NCI-H226 (cell line): Measurements from ENCODE around the gene RPUSD1.
A peak's percentile ranks its signal among the peaks of the same experiment; 100 is the strongest.
"Not testable (repeated sequence)": the region's sequence is repeated elsewhere in the genome, so short reads cannot be mapped to it uniquely, and the experiment has no call there.

Source experiments
- DNase-seq: peaks from one replicate; pipeline ENCODE4 v3.0.0-alpha.2; 2015

The RPUSD1 gene

DNA sequence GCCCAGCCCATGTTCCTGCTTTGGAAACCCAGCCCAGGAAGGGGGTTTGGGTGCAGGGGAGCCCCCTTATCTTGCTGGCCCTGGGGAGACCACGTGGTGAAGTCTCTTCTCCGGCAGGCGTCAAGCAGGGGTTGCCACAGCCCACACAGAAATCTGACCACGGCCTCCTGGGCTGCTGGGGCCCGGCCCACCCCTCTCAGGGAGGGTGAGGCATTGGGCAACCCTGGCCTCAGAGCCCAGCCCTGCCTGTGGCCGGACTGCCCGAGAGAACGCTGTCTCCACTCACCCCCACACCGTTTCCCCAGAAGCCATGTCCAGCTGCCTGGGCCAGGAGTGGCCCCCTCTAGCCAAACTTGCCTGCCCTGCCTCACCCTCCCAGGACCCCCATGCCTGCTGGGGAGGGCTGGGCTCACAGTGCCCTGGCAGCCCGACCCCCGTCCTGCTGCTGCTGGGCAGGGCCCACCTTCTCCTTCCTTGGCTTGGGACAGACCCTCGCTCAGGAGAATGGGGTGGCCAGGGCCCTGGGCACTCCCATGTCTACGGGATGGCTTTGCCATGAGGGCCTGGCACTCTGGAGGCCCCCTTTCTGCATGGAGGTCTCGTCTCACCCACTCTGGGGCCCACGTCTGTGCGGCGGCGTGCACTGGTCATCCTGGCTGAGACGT is 6.7 kb downstream of the RPUSD1 start:
- peak; percentile 48 for DNase-seq

- DNase-seq = no peak
Measured at GRCh38 chr16:780296-780695, 7.9 kb downstream of the RPUSD1 start.

GRCh38 chr16:779561-779960 is 8.6 kb downstream of the RPUSD1 start:
- no peak for DNase-seq

- no peak for DNase-seq
Measured at GRCh38 chr16:778909-779527, 9.2 kb downstream of the RPUSD1 start.

DNA sequence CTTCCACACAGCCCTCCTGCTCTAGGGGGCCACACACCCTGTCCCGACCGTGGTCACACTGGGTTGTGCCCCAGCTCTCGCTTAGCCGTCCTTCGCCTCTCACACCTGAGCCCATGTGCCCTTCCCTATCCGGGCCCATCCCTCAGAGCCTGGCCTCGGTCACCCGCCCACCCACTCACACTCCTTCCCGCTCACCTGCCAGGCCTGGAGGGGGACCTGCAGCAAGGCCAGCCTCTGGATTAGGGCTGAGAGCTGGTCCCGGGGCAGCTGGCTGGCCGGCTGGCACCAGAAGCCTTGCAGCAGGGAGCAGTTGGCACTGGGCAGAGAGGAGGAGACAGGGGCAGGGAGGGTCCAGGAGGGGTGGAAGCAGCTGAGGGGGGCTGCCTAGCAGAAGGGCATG is 9.7 kb downstream of the RPUSD1 start:
- no peak for DNase-seq

- peak; percentile 58 for DNase-seq
Measured at GRCh38 chr16:777826-778225, 10.4 kb downstream of the RPUSD1 start.

DNA sequence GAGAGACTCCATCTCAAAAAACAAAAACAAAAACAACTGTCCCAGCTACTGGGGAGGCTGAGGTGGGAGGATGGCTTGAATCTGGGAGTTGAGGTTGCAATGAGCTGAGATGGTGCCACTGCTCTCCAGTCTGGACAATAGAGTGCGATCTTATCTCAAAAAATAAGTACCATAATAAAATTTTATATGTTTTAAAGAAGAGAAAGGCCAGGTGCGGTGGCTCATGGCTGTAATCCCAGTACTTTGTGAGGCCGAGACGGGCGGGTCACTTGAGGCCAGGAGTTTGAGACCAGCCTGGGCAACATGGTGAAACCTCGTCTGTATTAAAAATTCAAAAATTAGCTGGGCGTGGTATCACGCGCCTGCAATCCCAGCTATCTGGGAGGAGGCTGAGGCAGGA is 11.4 kb downstream of the RPUSD1 start:
- DNase-seq = no peak

DNA sequence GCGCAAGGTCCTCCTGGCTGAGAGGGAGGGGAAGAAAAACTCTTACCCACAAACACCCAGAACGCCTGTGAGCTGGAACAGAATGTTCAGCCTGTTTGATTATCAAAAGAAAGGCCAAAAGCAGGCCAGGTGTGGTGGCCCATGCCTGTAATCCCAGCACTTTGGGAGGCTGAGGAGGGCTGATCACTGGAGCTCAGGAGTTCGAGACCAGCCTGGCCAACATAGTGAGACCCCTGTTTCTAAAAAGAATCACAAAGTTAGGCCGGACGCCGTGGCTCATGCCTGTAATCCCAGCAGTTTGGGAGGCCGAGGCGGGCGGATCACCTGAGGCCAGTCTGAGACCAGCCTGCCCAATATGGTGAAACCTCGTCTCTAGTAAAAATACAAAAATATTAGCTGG is 11.9 kb downstream of the RPUSD1 start:
- DNase-seq = not testable (repeated sequence)

GRCh38 chr16:775236-775796 is 12.9 kb downstream of the RPUSD1 start:
- DNase-seq = no peak

DNA sequence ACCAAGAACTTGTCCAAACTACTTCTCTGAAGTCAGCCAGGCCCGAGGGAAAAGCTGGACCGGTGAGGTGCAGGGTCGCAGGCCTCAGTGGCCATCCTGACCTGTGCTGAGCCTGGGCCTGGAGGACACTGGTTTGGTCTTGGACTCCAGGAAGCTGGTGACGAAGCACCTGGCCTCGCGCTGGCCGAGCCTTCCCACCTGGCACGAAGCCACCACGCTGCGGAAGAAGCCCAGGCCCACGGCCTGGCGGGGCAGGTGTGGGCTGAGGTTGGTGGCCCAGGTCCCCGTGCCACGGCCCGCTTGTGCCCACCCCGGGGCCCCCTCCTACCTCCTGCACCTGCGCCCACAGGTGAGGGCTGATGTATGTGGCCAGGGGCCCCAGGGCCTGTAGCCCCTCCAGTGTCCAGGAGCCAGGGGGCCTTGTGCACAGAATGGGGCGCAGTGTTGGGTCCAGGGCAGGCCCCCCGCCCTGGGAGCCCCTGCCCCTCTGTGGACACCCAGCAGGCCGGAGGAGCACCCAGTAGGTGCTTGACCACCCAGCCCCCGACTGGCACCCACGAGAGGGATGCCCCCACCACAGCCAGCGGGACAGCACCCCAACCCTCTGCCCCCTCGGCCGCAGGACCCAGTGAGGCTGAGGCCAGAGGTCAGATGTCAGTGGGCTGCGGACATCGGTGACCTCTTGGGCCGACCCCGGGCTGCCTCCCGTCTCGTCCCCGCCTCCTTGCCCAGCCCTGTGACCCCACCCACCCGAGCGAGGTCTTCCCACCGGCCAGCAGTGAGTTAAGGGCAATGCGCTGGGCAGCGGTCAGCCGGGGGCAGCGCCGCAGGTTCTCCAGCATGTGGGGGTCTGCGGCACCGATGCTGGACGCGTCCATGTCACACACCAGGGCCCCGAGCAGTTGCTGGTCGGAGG is 13.8 kb downstream of the RPUSD1 start:
- no peak for DNase-seq

GRCh38 chr16:772959-773358 is 15.2 kb downstream of the RPUSD1 start:
- no peak for DNase-seq

DNA sequence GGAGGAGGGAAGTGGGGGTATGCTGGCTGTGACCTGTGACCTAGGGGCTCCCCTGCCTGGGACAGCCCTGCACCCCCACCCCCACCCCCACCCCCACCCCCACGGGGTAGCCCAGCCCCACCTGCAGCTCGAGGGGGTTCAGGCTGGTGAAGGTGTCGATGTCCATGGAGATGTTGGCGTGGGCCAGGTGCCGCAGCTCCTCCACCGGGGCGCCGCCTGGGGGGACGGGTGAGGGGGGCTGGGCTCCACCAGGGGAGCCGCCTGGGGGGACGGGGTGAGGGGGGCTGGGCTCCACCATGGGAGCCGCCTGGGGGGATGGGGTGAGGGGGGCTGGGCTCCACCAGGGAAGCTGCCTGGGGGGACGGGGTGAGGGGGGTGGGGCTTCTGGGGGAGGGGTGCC is 17.8 kb downstream of the RPUSD1 start:
- DNase-seq = no peak

DNA sequence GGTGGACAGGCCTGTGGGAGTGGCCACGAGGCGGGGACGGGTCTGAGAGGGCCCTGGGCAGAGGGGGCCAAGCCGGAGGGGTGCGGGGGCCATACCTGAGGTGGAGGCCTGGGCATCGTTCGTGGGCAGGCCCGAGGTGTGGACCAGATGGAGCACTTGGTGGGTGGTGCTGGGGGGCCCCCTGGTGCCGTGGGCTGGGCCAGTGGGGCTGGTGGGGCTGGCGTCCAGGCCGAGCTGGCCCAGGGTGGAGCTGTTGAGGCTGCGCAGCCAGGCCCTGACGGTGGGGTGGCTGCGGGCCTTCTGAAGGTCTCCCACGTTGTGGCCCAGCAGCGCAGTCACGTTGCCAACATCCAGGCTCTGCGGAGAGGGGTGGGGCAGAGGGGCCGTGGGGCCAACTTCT is 18.2 kb downstream of the RPUSD1 start:
- DNase-seq = no peak

DNA sequence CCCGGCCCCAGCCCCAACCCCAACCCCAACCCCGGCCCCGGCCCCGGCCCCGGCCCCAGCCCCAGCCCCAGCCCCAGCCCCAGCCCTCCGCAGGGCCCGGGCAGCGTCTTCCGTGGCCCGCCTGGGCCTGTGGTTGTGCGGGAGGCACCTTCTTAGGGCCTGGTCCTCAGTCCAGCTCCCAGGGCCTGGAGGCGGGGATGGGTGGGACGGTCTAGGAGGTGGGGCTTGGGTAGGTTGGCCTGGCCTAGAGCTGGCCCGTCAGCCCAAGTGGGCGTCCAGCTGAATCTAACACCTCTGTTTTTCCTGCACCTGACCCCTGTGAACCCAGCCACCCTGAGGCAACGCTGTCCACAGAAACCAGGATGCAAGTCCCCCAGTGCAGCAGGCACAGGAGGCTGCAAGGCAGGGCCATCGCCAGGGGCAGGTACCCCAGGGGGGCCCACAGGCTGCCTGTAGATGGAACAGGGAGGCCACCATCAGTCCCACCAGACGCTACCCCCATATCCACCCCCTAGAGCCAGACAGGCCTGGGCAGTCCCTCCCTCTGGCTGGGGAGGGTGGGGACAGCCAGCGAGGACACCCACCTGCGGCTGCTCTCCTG is 18.9 kb downstream of the RPUSD1 start:
- DNase-seq = no peak

- DNase-seq = no peak
Measured at GRCh38 chr16:768428-768827, 19.8 kb downstream of the RPUSD1 start.

DNA sequence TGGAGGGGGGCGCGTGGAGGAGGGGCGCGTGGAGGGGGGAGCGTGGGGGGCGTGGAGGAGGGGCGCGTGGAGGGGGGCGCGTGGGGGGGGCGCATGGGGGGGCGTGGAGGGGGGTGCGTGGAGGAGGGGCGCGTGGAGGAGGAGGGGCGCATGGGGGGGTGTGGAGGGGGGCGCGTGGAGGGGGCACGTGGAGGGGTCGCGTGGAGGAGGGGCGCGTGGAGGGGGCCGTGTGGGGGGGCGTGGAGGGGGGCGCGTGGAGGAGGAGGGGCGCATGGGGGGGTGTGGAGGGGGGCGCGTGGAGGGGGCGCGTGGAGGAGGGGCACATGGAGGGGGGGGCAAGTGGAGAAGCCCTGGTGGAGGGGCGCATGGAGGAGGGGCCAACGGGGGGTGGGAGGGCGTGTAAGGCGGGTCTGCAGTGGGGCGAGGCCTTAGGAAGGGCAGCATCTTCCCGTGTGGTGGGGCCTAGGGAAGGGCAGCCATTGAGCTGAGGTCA is 20.4 kb downstream of the RPUSD1 start:
- DNase-seq = no peak

DNA sequence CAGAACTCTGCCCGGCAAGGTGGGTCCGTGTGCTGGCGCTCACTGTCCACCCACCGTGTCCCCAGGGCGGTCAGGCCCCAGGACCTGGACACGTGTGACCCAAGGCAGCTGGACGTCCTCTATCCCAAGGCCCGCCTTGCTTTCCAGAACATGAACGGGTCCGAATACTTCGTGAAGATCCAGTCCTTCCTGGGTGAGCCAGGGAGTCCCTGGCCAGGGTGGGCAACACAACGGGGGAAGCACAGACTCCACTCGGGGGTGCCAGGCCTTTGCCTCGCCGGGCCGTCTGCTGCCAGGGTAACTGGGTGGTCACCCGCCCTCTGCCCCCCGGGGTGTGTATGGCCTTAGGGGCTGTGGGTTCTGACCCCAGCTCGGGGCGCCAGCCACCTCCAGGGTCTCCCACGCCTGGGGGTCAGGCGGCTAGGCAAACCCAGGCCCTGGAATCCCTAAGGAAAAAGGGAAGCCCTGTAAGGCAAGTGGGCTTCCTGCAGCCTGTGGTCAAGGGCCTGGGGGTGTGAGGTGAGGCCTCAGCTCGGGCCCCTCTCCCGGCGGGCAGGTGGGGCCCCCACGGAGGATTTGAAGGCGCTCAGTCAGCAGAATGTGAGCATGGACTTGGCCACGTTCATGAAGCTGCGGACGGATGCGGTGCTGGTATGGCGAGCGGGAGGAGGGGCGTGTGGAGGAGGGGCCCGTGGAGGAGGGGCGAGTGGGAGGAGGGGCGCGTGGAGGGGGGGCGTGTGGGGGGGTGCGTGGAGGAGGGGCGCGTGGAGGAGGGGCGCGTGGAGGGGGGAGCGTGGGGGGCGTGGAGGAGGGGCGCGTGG is 21.2 kb downstream of the RPUSD1 start:
- DNase-seq = no peak

- no peak for DNase-seq
Measured at GRCh38 chr16:766008-766819, 22.0 kb downstream of the RPUSD1 start.

DNA sequence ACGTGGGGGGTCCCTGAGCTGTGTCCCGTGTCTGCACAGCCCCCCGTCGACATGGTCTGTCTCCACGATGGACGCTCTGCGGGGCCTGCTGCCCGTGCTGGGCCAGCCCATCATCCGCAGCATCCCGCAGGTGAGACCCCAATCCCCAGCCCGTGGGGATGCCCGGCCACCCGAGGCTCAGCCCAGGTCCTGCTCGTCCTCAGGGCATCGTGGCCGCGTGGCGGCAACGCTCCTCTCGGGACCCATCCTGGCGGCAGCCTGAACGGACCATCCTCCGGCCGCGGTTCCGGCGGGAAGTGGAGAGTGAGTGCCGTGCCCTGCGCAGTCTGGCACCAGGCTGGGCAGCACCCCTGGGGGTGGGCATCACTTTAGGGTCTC is 22.7 kb downstream of the RPUSD1 start:
- no peak for DNase-seq

DNA sequence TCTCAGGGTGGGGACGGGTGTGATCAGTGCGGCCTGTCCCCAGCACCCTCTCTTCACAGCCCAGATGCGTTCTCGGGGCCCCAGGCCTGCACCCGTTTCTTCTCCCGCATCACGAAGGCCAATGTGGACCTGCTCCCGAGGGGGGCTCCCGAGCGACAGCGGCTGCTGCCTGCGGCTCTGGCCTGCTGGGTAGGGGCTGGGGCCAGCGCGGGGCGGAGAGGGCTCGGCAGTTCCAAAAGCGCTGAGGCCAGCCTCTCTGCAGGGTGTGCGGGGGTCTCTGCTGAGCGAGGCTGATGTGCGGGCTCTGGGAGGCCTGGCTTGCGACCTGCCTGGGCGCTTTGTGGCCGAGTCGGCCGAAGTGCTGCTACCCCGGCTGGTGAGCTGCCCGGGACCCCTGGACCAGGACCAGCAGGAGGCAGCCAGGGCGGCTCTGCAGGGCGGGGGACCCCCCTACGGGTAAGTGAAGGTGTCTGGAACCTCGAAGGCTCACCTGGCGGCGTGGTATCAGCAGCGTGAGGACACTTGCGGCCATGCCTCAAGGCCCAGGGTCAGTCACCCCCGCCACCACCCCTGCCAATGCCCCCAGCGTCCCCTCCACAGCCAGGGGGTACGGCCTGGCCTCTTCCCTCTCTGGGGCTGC is 23.2 kb downstream of the RPUSD1 start:
- no peak for DNase-seq
